ENCODE data around the gene RASL12.

DNA sequence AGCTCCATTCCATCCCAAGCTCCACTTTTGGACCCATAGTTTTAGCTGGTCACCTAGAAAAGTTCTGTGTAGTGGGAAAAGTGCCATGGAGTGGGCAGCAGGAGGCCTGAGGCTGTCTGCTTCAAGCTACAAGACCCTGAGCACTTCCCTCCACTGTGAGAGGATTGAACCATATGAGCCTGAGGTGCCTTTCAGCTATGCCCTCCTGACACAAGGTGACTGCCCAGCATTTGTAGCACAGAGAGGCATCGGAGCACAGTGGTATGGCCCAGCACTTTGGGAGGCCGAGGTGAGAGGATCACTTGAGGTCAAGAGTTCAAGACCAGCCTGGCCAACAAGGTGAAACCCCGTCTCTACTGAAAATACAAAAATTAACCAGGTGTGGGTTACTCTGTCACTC is 4.8 kb upstream of the RASL12 start:
- TF ChIP-seq, protein P1, sequence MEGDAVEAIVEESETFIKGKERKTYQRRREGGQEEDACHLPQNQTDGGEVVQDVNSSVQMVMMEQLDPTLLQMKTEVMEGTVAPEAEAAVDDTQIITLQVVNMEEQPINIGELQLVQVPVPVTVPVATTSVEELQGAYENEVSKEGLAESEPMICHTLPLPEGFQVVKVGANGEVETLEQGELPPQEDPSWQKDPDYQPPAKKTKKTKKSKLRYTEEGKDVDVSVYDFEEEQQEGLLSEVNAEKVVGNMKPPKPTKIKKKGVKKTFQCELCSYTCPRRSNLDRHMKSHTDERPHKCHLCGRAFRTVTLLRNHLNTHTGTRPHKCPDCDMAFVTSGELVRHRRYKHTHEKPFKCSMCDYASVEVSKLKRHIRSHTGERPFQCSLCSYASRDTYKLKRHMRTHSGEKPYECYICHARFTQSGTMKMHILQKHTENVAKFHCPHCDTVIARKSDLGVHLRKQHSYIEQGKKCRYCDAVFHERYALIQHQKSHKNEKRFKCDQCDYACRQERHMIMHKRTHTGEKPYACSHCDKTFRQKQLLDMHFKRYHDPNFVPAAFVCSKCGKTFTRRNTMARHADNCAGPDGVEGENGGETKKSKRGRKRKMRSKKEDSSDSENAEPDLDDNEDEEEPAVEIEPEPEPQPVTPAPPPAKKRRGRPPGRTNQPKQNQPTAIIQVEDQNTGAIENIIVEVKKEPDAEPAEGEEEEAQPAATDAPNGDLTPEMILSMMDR (IDR thresholded peaks at IDR 0.05; ENCODE audit: low read depth, low read length), result no peak
- TF ChIP-seq POLR2A (IDR thresholded peaks at IDR 0.05; ENCODE audit: extremely low read depth, insufficient read length), result no peak

Data from NB4 (cell line).